Dedifferentiated amniotic fluid mesenchymal stem cell (primary cell): ENCODE results near the gene PRDM5.

Experiments
- DNase-seq: peaks from one replicate; pipeline ENCODE4 v3.0.0-alpha.2; 2016; ENCODE audit errors: extremely low spot score

PRDM5 gene

DNA sequence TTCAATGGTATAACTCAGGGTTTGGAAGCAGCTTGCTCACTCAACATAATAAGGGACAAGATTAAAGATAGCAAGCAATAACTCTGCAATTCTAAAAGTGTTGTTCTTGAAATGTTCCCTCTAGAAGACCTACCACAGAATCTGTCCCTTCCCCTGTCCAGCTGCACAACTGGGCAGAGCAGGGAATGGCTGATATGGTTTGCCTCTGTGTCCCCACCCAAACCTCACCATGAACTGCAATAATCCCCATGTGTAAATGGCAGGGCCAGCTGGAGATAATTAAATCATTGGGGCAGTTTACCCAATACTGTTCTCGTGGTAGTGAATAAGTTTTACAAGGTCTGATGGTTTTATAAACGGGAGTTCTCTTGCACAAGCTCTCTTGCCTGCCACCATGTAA, 19.1 kb downstream of the PRDM5 start:
- no peak for DNase-seq

DNA sequence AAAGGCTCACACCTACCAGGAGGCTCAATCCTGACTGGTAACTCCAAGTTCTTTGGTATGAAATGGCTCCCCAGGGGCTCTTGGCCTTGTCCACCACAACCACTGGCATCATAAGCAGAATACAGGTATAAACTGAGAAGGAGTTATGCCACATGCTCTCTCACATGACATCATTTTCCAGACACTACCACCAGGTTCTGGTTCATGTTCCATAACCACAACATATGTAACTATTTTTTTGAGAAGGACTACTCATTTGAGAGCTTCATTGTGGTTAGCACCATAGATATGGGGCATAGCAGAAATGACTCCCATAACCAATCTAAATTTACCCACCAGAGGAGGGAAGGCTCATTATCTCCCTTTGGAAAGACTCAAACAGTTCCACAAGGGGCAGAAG, 19.6 kb downstream of the PRDM5 start:
- DNase-seq = no peak

DNA sequence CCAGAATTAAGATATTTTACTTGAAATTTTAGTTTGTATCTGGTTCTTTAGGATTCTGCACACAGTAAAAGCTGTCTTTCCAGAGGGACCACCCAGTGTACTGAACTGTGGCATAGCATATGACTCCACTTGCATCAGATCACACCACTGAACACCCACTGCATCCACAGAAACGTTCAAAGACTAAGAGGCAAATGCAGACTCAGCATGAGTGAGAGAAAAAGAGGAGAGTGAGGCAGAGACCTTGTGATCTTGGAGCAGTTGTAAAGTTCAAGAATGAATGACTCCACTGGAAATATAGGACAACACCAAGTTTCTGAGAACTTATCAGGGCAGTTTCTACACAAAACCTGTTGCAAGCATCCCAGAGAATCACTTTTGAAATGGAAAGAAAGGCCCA, 20.8 kb downstream of the PRDM5 start:
- no peak for DNase-seq

DNA sequence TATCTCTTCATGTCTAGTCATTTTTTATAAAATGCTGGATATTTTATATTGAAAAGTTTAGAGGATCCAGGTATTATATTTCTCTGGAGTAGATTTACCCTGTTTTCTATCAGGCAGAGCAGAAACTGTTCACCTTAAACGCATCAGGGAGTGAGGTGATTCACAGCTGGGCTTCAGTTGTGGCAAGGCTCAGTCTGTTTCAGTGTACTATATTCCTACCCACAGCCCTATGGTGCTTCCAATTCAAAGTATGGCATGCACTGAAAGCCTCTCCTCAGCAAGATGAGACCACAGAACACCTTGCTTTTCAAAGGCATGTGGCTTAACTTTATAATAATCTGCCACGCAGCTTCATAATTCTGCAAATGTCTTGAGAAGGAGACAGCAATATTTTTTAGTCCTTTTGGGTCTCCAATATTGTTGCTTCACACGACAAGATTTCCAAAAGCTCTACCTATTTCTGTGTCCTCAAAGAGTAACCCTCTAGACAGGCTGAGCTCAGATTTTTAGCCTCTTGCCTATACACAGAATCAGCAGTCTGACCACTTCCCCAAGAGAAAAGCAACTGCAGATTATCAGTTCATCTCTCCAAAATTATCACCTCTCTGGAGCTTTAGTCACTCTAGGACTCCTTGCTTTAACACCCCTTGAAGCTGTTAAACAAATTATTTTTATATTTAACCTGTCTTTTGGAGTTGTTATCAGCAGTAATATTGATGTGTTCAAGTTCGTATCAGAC, 24.4 kb downstream of the PRDM5 start:
- DNase-seq = no peak

DNA sequence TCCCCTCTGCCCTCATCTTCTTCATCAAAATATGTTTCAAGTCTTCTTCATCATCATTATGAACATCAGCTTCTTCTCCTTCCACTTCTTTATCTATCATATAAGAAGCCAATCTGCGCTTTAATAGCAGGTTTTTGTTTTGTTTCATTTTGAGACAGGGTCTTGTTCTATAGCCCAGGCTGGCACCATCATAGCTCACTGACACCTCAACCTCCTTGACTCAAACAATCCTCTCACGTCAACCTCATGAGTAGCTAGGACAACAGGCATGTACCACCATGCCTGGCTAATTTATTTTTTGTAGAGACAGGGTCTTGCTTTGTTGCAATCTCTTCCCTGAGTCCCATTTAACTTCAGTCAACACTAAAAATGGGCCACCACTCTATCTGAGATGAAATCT, 27.0 kb downstream of the PRDM5 start:
- DNase-seq = no peak

DNA sequence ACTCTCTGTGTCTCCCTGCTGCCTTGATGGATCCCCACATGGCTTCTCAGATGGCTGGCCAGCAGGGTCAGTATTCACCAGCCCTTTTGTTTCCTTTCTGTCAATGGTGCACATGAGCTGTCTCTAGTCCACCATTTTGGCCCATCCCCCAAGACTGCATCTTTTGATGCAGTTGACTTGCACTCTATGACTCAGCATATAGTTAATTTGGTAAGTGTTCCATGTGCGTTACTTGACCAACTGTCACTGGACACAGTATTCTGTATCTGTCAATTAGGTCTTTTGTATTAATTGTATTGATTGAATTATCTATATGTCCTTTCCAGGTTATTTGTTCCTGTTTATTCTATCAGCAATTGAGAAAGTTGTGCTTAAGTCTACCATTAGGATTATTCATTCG, 29.2 kb downstream of the PRDM5 start:
- no peak for DNase-seq

DNA sequence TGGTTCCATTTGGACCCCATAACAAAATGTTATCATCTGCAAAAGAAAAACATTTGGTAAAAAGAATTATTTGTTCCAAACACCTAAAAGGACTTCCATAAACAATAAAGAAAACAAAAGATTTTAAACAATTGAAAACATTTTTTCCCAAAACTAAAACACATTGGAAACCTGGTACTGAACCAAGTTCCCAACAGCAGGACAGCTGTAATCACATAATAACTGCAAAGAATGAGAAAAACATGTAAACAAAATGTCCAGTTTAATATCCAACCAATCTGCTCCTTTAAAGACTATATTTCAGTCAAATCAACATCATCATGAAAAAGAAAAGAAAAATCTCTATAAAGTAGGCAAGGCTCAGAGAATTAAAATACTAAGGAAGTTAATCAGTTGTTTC, 36.3 kb downstream of the PRDM5 start:
- DNase-seq = no peak

DNA sequence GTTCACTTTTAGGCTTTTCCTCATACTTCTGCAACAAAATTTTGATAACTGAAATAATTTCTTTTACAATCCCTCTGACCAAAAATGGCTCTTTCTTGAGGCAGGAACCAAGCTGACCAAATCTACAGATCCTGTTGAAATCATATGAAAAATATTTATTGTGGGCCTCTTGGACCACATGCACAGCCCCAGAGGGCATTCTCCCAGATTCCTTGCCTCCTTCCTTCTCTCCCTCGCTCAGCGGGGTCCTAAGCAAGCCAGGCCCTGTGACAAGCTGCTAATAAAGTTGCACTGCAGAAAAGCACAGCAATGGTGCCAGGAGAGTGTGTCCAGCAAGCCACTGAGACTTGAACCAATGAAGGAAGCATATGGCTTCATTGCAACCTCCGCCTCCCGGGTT, 40.7 kb downstream of the PRDM5 start:
- DNase-seq = no peak

DNA sequence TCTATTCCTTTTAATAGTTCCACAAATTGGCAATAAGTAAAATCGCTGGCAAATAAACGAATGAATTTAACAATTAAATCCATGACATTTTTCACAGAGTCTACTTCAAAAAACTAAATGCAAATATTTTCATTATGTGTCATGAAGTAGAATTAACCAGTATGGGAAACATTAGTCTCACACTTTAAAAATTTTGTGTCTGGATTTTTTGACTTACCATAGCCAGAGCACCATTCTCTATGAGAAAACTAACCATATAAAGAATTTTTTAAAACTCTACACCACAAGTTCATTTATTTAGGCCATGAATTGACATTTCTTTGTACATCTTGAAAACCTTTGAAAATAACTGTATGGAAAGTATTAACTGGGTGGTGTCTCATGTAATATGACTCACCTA, 41.2 kb downstream of the PRDM5 start:
- DNase-seq = no peak

DNA sequence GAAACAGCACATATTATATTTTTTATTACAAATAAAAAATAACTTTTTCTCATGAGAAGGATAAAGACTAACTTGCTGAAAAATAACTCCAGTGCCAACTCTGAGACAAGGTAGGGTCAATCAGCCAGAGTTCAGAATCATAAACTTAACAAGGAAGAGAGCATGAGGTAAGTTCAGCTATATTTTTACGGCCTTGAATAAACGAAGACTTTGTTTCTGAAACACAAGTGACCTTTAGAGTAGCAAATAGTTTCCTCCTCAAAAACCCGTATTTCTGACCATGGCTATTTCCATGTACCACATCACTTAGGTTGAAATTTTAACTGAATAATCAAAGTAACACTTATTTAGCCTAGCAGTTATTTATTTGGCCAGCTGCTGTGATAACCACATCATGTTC, 45.5 kb downstream of the PRDM5 start:
- DNase-seq = no peak

DNA sequence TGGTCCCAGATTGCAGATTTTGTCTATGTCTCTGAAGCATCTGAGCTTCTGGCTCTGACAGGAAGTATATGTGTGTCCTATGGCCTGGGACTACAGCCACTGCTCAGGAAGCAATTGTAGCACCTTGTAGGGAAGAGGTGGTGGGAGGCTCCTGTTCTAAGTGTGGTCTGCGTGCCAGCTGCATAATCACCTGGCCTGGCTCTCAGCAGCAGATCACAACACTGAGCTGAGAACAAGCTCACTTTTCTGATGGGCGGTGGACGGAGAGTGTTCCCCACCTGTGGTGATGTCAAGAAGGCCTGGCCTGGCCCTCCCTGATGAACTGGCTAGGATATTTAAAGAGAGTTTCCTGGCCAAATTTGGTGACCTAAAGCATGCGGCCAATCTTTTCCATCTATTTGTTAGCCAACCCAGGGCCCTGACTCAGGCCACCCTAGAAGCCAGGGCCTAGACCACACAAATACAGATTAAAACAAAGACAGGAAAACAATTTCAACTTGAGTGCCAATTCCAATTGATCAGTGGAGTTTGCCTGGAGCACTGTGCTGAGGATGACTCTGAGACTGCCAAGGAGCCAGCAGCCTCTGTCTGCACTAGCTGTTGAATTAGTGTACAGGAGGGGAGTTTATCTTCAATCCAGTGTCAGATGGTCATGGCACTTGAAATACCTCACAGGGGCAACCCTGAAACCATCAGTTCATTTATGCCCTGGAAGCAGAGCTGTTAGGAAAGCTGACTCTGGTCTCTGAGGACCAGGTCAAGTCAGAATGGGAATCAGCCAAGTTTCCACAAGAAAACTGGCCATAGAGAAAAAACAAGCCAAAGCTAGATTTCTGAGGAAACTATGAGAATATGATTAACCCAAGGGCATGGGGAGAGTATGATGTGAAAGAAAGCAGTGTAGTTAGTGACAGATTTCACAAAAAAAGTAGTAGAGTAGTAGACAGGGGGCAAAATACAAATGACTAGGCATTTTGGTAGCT, 47.4 kb downstream of the PRDM5 start:
- DNase-seq = no peak

DNA sequence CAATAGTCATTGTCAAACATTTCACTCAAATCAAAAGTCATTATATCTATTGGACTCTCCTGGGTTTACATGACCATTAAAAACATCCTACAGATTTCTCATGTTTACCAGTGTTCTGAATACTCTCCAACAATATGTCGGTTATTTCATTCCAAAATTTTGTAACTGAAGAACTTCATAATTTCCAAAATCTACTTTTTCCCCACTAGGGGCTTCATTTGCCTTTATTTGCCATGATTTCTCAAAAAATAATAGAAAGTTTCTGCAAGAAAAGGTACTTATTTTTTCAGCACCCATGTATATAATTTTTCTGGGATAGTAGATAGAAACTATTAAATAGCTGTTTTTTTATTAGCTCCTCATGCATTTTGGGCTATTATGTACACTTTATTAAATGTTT, 49.0 kb downstream of the PRDM5 start:
- no peak for DNase-seq

DNA sequence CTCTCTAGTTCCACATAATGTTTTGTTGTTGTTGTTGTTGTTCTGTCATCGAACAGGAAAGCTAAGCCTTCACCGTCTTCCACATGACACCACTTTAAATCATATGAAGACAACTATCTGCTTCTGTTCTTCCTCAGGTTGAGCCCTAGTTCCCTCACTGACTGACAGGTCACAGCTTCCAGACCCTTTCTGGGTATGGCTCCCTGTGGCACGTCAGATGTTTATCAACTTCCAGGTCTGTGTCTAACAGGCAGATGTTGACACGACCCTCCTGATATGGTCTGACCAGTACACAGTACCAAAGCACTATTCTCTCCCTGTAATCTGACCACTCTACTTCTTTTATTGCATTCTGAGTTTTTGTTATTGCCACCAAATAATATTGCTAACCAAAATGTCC, 51.4 kb downstream of the PRDM5 start:
- no peak for DNase-seq

DNA sequence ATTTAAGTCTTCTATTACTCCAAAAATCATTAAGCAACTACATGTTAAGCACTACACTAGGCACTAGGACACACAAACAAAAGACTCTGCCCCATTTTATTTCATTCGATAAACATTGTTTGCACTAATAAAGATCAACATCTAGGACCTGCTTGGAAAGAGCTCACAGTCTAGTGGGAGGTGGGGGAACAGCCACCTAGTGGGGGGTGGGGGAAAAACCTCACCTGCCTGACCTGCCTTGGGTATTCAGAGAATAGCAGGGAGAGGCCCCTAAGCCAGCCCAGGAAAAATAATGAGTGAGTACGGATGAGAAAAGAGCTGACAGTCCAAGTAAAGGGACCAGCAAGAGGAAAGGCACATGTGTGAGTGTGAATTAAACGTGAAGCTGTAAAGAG, 52.2 kb downstream of the PRDM5 start:
- DNase-seq = no peak

DNA sequence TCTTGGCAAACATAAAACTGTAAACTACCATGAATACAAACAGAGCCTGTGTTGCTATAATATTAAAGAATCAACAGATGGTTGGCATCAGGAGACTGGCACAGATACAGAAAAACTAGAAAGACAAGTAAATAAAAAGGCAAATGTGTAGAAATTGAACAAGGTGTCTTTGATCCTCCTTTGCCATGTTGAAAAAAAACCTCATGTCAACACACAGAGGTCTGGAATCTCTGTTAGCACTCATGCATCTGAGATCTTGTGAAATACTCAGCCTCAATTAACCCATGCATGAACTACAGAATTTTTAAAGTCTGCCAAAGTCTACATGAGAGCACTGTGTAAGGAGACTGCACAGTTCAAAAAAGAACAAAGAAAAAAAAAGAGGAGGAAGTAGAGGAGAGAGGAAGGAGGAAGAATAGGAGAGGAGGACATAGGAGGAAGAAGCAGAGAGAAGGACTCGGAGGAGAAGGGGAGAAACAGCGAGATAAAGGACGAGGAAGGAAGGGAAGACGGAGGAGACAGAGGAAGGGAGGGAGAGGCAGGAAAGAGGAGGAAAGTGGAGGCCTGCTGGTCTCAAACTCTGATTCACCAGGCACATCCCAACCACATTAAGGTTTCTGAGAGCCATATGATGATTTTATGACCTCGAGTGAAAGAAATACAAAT, 52.8 kb downstream of the PRDM5 start:
- DNase-seq = no peak

DNA sequence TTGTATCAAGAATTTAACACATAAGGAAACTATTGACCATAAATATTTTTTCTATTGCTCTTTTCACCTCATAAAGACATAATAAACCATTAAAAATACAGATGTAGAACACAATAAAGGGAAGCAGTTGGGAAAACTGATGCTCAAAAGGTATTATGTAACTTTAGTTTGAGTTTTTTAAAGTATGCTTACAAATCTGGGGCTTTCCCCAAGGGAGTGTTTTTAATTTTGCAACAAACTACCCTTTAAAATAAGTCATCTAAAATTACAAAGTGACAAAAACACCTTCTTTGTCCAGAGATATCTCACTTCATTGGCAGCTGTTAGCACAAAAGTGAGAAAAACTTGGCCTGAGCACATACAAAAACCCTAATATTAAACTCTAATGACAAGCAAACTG, 55.0 kb downstream of the PRDM5 start:
- DNase-seq = no peak

DNA sequence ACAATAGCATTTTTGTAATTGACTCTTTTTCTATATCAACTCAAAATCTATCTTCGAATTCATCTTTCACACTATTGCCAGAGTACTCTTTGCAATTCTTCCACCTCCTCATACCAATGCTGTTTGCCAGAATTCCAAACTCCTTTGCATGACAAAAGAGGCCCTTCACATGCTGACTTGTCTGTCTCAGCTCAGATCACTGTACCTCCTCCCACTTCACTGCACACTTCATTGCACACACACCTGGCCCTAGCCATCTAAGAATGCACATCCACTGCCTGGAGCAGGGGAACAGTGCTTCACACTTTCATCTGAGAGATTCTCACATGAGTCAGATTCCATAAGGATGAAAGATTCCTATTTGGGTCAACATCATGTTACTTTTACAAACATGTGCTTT, 56.5 kb downstream of the PRDM5 start:
- DNase-seq = no peak

DNA sequence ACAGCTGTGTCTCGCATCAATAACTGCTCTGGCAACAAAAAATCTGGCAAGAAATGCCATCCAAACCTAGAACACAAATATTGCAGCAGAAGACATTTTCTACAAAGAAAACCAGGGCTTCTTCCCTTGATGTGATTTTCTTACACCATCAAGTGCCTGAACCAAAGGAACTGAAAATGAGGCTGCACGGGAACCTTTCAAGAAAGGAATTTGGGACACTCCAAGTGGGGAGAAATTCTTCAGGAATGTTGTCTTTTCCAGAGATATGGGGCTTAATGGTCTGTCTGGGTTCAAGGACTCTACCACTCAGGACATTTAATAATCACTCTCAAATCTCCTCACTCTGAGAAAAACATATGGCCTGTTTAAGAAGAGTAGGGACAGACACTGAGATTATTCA, 57.6 kb downstream of the PRDM5 start:
- DNase-seq = no peak

DNA sequence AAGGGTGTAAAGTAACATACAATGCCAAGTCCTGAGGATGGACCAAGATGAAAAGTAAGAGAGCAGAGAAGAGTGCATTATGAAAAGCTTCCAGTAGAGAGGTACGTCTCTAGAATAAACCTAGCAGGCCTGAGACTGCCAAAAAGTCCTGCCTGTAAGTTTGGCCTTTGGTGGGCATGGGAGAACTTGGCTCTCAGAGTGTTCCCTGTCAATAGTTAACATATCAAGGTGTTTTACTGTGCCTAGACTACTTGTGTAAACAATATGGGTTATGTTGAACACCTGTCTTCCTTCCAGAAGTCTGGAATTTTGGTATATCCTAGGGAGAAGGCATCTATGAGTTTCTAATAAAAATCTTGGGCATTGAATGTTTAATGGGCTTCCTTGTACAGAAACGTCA, 60.1 kb downstream of the PRDM5 start:
- DNase-seq = no peak

DNA sequence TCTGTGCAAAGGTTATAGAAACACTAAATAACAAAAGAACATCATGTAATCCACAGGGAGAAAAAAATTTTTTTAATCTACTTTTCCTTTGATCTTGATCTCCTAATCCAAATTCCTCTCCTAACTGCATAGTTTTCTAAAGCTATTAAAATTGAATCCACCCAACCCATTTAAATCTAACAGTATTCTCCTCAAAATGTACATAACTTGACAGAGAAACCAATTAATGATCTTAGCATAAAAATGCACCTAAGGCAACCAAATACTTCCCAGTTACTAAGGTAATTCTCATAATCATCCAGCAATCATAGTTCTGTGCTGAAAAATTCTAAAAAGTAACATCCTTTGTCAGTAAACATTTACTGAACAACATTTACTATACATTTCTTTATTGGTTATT, 60.7 kb downstream of the PRDM5 start:
- DNase-seq = no peak

DNA sequence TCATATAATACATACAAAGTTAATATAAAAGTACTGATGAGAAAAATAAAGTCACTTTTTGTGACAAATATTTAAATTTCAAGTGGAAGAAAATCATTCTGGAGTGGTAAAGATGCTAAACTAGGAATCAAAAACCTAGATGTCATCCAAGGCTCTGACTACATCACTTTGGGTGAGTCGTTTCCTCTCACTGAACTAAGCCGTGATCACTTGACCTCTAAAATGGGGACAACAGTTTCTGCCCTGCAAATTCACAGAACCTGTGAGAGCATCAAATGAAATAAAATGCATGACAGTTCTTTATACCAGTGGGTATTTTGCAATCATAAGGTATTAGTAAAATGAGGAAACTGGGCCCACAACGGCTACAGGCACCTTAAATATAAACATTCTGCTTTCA, 63.8 kb downstream of the PRDM5 start:
- no peak for DNase-seq

DNA sequence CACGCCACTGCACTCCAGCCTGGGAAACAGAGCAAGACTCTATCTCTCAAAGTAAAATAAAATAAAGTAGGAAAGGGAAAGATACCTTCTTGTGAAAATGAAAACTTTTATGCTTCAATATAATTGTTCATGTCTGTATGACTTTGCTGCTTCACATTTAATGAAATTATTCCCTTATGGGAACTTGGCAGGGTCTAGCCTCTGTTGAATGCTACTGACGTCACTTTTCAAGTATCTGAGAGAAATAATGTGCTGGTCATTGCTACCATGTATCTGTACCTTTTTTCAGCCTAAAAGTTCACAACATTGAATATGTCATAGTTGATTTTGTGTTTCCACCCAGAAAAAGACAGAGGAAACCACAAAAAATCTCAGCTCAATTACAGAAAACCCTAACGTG, 65.2 kb downstream of the PRDM5 start:
- DNase-seq = no peak

DNA sequence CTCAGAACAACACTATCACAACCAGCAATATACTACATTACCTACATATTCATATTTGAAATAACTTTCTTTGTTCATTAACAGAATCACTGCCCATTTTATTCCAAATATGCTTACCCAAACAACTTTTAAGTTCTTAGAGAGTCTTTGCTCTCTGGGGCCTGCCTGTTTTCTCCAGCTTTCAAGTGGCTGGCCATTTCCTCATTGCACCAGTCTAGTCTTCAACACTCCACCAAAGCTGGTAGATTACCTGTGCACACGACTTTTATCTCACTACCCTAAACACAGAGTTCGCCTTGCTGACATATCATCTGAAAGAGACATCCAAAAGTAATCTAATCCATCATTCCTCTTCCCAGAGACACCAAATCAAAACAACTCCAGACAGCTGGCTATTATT, 66.2 kb downstream of the PRDM5 start:
- DNase-seq = no peak
